Suprapubic skin (tissue), 4 donors: Measurements from ENCODE around the gene KIAA0753. TPM values are rescaled to one million over a fixed set of nuclear protein-coding genes. Genes with fewer than 3 reads are reported as not detected.

Source experiments
- DNase-seq, 2 donors: peaks; one replicate each; pipeline ENCODE4 v3.0.0-alpha.2; 2019; ENCODE audit warnings: low spot score in 2 of 2
- H3K27ac ChIP-seq: fragments of 200-600 bp; sonication (generic); one replicate; pipeline ENCODE4 v1.5.1; 2019
- H3K27me3 ChIP-seq: fragments of 200-600 bp; sonication (generic); one replicate; pipeline ENCODE4 v1.5.1; 2019
- H3K36me3 ChIP-seq: fragments of 200-600 bp; sonication (generic); one replicate; pipeline ENCODE4 v1.5.1; 2019
- H3K4me1 ChIP-seq: fragments of 200-600 bp; sonication (generic); one replicate; pipeline ENCODE4 v1.5.1; 2019
- H3K4me3 ChIP-seq: fragments of 200-600 bp; sonication (generic); one replicate; pipeline ENCODE4 v1.5.1; 2019; ENCODE audit warnings: mild to moderate bottlenecking
- H3K9me3 ChIP-seq: fragments of 200-600 bp; sonication (generic); one replicate; pipeline ENCODE4 v1.5.1; 2019
- EP300 ChIP-seq: sonication (generic); formaldehyde crosslinking; IDR thresholded peaks from one replicate; pipeline ENCODE4 v1.6.1; 2017; ENCODE audit warnings: antibody characterized with exemption
- POLR2A ChIP-seq, 2 donors: fragments of 450-650 bp; IDR thresholded peaks; one replicate each; pipeline ENCODE4 v1.6.1; 2017; ENCODE audit warnings: antibody characterized with exemption in 2 of 2, mild to moderate bottlenecking in 2 of 2, moderate library complexity in 2 of 2
- POLR2AphosphoS5 ChIP-seq, 3 donors: sonication (generic); formaldehyde crosslinking; IDR thresholded peaks; one replicate each; pipeline ENCODE4 v1.6.1; 2017; ENCODE audit warnings: antibody characterized with exemption in 3 of 3
- WGBS: methylation state at CpG from one replicate; pipeline ENCODE4 v1.1.5; 2018; 5-methylcytosine and 5-hydroxymethylcytosine counted together
- total RNA-seq, 4 donors: library from RNA; depleted of rRNA; stranded (reverse); fragments of >200 nt; gene quantifications; one replicate each; pipeline ENCODE4 v1.1.0, GENCODE V29; 2016
- TF ChIP-seq, protein P1 (sequence below), 2 donors: fragments of 200-600 bp in 1 of 2; fragments of 450-650 bp in 1 of 2; sonication (generic) in 1 of 2; IDR thresholded peaks; one replicate each; pipeline ENCODE4 v1.5.1; 2016 to 2019; ENCODE audit warnings: antibody characterized with exemption in 2 of 2, mild to moderate bottlenecking in 1 of 2, moderate library complexity in 1 of 2

Gene KIAA0753
- total RNA-seq, 4 donors from 2014 or later, result 4.9 to 24.9 (median 10.4) TPM

DNA sequence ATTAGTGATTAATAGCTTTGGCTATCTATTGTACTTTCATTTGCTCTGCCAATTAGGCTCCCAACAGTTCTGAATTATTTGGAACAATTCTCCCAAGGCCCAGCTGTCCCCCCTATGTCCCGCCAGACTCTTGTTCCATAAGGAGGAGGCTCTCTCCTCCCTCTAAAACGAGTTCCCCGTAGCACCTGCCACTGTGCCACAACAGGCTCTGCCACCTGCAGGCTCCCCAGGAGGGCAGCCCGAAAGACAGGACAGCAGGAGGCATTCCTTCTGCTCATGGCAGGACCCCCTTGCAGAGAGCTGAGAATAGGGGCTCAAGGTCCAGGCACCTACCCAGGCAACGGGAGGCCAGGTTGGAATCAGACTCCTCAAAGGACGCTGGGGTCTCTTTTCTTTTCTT lies 93.2 kb downstream of the KIAA0753 start:
- 78% methylated on average over 6 of the region's 6 CpGs for WGBS
- H3K4me3 ChIP-seq, result no peak overlapping the region
- no peaks in the 10 kb centered on the region for H3K9me3 ChIP-seq
- TF ChIP-seq EP300 (no peak), POLR2AphosphoS5 (IDR thresholded peaks at IDR 0.05) (no peak), POLR2A (IDR thresholded peaks at IDR 0.05) (no peak)
- TF ChIP-seq, protein P1, sequence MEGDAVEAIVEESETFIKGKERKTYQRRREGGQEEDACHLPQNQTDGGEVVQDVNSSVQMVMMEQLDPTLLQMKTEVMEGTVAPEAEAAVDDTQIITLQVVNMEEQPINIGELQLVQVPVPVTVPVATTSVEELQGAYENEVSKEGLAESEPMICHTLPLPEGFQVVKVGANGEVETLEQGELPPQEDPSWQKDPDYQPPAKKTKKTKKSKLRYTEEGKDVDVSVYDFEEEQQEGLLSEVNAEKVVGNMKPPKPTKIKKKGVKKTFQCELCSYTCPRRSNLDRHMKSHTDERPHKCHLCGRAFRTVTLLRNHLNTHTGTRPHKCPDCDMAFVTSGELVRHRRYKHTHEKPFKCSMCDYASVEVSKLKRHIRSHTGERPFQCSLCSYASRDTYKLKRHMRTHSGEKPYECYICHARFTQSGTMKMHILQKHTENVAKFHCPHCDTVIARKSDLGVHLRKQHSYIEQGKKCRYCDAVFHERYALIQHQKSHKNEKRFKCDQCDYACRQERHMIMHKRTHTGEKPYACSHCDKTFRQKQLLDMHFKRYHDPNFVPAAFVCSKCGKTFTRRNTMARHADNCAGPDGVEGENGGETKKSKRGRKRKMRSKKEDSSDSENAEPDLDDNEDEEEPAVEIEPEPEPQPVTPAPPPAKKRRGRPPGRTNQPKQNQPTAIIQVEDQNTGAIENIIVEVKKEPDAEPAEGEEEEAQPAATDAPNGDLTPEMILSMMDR (IDR thresholded peaks at IDR 0.05), result no peak
- no peaks in the 10 kb centered on the region for H3K36me3 ChIP-seq
- H3K4me1 ChIP-seq, result peaks cover 52% of the 10 kb centered on the region
- no peaks in the 10 kb centered on the region for H3K27me3 ChIP-seq
- DNase-seq, result no peak
- no peak overlapping the region for H3K27ac ChIP-seq

DNA sequence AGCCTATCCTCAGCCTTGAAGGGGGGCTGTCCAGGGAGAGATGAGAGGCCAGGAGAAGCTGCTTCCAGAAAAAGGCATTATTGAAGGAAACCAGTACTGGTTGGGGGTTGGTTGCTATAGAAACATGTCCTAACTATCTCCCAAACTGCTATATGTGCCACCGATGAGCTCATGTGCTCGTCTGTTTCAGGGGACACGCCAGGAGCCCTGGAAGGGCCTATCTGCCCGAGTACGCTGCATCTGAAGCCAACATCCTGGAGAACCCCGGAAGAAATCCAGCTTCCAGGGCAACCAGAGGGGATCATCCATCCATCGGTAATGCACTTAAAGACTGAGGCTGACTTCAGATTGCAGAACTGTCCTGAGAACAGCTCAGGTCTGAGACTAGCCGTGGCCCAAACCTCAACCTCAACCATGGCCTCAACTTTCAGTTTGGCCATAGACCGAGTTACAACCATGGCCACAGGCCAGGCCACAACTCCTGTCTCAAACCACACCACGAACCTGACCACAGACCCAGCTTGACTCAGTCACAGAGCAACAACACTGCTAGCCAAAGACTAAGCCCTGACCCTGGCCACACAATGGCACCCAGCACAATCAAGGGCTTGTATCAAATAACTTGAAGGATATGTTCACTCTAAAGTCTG lies 94.3 kb downstream of the KIAA0753 start:
- DNase-seq, result no peak
- no peak for TF ChIP-seq EP300
- TF ChIP-seq POLR2AphosphoS5 (IDR thresholded peaks at IDR 0.05), result no peak
- no peak for TF ChIP-seq POLR2A (IDR thresholded peaks at IDR 0.05)
- TF ChIP-seq, protein P1 (IDR thresholded peaks at IDR 0.05), result no peak
- no peaks in the 10 kb centered on the region for H3K27me3 ChIP-seq
- H3K4me3 ChIP-seq, result no peak overlapping the region
- no peak overlapping the region for H3K27ac ChIP-seq
- no peaks in the 10 kb centered on the region for H3K9me3 ChIP-seq
- peaks cover 45% of the 10 kb centered on the region for H3K4me1 ChIP-seq
- H3K36me3 ChIP-seq, result no peaks in the 10 kb centered on the region
- 76% methylated on average over 10 of the region's 10 CpGs for WGBS

DNA sequence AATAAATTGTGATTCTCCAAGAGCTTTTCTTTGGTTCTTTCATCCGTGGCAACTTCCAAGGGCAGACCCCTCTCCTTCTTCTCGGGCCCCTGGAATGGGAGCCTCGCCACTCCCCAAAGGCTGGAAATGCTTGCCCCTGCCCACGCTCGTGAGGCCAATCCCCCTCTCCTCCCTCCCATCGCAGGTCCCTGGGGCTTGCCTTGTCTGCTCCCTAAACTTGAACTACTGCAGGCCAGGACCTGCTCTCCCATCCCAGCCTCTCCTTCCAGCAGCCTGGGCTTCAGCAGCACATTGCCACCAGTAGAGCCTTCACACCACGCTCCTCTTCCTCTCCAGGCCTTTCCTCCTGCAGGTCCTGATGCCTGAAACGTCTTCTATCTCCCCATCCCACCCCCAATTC lies 95.2 kb downstream of the KIAA0753 start:
- no peak overlapping the region for H3K4me3 ChIP-seq
- H3K36me3 ChIP-seq, result no peaks in the 10 kb centered on the region
- no peaks in the 10 kb centered on the region for H3K27me3 ChIP-seq
- TF ChIP-seq POLR2AphosphoS5 (IDR thresholded peaks at IDR 0.05), result no peak
- TF ChIP-seq EP300, result no peak
- TF ChIP-seq, protein P1 (IDR thresholded peaks at IDR 0.05), result no peak
- no peak for TF ChIP-seq POLR2A (IDR thresholded peaks at IDR 0.05)
- H3K9me3 ChIP-seq, result no peaks in the 10 kb centered on the region
- no peak for DNase-seq
- H3K4me1 ChIP-seq, result peaks cover 39% of the 10 kb centered on the region
- WGBS, result 52% methylated on average over 8 of the region's 8 CpGs
- no peak overlapping the region for H3K27ac ChIP-seq

DNA sequence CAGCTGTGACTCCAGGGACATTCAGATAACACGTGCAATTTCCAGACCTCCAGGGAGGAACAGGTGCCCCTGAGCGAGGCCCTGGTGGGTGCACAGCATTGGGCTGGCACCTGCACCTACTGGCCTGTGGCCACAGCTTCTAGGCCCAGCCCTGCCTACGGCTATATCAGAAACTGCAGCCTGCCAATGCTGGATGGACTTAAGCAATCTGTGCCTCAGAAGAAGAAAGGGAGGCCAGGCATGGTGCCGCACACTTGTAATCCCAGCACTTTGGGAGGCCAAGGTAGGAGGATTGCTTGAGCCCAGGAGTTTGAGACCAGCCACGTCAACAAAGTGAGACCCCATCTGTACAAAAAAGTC lies 96.5 kb downstream of the KIAA0753 start:
- WGBS, result 86% methylated on average over 5 of the region's 5 CpGs
- Histone ChIP-seq H3K9me3 (no peaks in the 10 kb centered on the region), H3K4me1 (peaks cover 26% of the 10 kb centered on the region), H3K4me3 (no peak overlapping the region), H3K27me3 (no peaks in the 10 kb centered on the region), H3K36me3 (peaks cover 4% of the 10 kb centered on the region), H3K27ac (no peak overlapping the region)
- TF ChIP-seq EP300, result no peak
- no peak for TF ChIP-seq POLR2A (IDR thresholded peaks at IDR 0.05)
- no peak for TF ChIP-seq POLR2AphosphoS5 (IDR thresholded peaks at IDR 0.05)
- TF ChIP-seq, protein P1 (IDR thresholded peaks at IDR 0.05), result no peak
- no peak for DNase-seq

DNA sequence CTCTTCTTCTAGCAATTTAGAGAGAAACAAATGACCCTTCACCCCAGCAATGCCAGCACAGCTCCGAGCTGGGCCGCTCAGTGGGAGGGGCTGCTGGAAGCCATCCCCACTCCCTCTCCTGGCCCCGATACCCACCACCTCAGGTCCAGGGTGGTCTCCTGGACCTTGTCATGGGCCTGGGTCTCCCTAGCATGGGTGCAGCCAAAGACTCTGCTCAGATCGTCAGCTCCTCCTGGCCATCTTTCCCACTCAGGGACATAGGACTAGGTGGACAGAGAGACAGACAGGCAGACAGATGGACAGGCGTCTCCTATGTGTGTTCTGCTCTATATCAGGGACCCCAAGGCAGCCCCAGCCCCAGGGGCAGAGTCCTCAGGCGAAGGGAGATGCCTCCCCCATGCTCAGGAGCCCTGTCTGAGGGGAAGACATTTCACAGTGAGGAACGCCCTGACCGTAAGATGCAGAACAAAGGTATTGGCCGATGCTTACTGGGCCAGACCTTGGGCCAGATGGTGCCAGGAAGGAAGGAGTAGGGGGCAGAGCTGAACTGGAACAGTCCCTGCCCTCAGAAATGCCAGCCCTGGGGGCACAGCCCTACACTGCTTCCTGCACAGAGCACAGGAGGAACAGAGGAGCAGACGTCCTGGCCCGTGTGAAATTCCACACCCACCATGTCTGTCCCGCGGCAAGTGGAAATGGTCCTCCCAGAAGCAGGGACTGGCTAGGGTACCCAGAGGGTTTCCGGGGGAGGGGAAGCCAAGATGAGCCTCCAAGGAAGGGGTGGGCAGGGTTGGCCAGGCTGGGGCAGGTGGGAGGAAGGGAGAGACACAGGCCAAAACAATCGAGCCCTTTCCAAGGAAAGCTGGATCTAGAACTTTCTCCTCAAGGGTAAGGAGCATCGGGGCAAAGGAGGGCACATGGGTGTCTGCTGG lies 97.2 kb downstream of the KIAA0753 start:
- H3K36me3 ChIP-seq, result peaks cover 4% of the 10 kb centered on the region
- TF ChIP-seq EP300 (no peak), POLR2AphosphoS5 (IDR thresholded peaks at IDR 0.05) (no peak), POLR2A (IDR thresholded peaks at IDR 0.05) (no peak)
- TF ChIP-seq, protein P1 (IDR thresholded peaks at IDR 0.05), result no peak

More for the DNA sequence above, 97.2 kb downstream of the KIAA0753 start:
- no peak for DNase-seq
- H3K4me1 ChIP-seq, result peaks cover 20% of the 10 kb centered on the region
- H3K27me3 ChIP-seq, result no peaks in the 10 kb centered on the region
- no peak overlapping the region for H3K27ac ChIP-seq
- no peak overlapping the region for H3K4me3 ChIP-seq
- no peaks in the 10 kb centered on the region for H3K9me3 ChIP-seq
- 71% methylated on average over 12 of the region's 16 CpGs for WGBS
